Fibroblast of skin of back (primary cell): ENCODE results near the gene HOXC11.

Experiments
- DNase-seq: peaks from one replicate; pipeline ENCODE4 v3.0.0-alpha.2; 2013

The HOXC11 gene

DNA sequence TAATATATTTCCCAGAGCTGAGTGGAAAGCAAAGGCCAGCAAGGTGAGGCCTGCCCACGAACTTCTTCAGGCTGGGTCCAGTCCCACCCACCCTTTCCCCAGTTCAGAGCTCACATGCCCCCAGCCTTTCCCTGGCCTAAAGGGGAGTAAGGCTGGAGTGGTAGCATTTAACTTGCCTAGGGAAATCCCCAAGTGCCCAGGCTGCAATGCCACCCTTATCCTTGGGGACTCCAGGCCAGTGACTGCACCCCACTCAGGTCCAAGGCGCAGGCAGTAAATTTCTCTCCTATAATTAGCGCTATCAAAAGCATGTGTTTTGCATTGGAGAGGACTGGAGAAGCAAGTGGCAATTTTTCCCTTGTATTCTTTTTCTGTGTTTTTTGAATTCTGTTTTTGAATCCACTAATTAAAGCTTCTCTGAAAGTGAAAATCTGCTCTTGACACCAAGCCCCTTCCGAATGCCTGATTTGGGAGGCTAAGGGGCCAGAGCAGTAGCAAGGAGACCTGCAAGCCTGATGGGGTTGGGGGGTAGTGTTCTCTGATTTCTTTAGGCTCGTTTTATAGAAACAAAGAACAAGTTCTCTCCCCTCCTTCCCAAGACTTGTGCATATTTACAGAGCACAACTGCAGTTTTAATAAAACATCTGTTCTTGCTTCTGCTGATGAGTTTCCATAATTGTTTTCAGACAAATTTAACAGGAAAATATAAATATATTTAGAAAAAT, 51.8 kb downstream of the HOXC11 start:
- DNase-seq, result no peak

- no peak for DNase-seq
Observed at GRCh38 chr12:54025499-54026405, 52.8 kb downstream of the HOXC11 start.

- no peak for DNase-seq
Observed at GRCh38 chr12:54026640-54027441, 53.9 kb downstream of the HOXC11 start.
